ENCODE measurements around the gene GALNS.

DNA sequence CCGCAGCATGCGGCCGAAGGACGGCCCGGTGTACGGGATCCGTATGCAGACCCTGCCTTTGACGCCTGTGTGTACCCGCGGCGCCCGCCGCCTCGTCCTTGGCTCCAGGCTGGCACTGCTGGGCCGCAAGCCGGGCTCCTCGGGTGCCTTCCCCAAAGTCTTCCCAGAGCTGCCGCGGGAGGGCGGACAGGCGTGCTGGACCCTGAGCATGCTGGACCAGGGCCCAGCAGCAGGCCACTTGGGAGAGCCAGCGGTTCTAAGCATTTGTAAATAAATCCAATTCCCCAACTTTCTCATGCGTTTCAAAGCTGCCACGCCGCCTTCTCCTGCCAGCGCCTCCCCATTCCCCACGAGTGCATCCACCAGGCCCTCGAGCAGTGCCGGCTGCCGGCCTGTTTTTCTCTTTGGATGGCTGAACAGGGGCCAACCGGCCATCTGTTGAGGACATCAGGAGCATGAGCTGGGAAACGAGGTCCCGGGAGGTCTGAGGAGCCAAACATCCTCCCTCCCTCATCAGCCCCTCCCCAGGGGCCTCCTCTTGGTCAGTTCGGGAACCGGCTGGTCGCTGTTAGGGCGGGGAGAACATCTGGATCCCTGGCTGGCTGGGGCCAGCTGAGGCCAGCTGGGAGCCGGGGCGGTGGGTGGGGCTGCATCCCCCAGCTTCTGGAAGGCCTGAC lies 30.2 kb upstream of the GALNS start:
- no peak for TF ChIP-seq POLR2A (IDR thresholded peaks at IDR 0.05)
- TF ChIP-seq, protein P1, sequence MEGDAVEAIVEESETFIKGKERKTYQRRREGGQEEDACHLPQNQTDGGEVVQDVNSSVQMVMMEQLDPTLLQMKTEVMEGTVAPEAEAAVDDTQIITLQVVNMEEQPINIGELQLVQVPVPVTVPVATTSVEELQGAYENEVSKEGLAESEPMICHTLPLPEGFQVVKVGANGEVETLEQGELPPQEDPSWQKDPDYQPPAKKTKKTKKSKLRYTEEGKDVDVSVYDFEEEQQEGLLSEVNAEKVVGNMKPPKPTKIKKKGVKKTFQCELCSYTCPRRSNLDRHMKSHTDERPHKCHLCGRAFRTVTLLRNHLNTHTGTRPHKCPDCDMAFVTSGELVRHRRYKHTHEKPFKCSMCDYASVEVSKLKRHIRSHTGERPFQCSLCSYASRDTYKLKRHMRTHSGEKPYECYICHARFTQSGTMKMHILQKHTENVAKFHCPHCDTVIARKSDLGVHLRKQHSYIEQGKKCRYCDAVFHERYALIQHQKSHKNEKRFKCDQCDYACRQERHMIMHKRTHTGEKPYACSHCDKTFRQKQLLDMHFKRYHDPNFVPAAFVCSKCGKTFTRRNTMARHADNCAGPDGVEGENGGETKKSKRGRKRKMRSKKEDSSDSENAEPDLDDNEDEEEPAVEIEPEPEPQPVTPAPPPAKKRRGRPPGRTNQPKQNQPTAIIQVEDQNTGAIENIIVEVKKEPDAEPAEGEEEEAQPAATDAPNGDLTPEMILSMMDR (IDR thresholded peaks at IDR 0.05), result no peak

Data from adrenal gland (tissue), 5 donors.